ENCODE measurements around the gene AFAP1L2. TPM values are rescaled to one million over a fixed set of nuclear protein-coding genes. Genes with fewer than 3 reads are reported as not detected.

The AFAP1L2 gene
- total RNA-seq, 4 donors from 2014 or later = 28.4 to 86.6 (median 48.6) TPM

DNA sequence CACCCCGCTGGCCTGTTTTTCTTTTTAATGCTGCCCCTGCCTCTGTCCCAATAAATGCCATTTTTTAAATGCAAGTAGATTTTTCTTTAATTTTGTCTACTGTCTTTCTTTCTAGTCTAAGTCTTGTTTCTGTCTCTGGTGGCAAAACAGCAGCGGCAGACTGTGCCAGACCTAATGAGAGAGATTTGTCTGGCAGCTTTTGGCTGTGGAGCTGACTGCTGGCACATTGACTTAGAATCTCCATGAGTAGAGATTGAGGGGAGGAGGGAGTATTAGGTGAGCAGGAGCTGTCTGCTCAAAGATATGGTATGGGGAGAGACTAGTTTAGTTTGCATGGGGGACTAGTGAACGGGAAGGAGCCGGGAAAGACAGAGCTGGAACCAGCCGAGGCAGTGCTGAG is 152.2 kb downstream of the AFAP1L2 start:
- Histone ChIP-seq H3K4me3 (no peak overlapping the region), H3K27me3 (no peaks in the 10 kb centered on the region), H3K27ac (no peak overlapping the region), H3K9me3 (no peaks in the 10 kb centered on the region), H3K4me1 (no peaks in the 10 kb centered on the region), H3K36me3 (no peaks in the 10 kb centered on the region)
- no peak for TF ChIP-seq POLR2A (IDR thresholded peaks at IDR 0.05)
- TF ChIP-seq, protein P1, sequence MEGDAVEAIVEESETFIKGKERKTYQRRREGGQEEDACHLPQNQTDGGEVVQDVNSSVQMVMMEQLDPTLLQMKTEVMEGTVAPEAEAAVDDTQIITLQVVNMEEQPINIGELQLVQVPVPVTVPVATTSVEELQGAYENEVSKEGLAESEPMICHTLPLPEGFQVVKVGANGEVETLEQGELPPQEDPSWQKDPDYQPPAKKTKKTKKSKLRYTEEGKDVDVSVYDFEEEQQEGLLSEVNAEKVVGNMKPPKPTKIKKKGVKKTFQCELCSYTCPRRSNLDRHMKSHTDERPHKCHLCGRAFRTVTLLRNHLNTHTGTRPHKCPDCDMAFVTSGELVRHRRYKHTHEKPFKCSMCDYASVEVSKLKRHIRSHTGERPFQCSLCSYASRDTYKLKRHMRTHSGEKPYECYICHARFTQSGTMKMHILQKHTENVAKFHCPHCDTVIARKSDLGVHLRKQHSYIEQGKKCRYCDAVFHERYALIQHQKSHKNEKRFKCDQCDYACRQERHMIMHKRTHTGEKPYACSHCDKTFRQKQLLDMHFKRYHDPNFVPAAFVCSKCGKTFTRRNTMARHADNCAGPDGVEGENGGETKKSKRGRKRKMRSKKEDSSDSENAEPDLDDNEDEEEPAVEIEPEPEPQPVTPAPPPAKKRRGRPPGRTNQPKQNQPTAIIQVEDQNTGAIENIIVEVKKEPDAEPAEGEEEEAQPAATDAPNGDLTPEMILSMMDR (IDR thresholded peaks at IDR 0.05) = no peak
- DNase-seq = no peak
- intact Hi-C loops (cut with DNase I; ENCODE audit: low total_unique reads) = no loop called here

DNA sequence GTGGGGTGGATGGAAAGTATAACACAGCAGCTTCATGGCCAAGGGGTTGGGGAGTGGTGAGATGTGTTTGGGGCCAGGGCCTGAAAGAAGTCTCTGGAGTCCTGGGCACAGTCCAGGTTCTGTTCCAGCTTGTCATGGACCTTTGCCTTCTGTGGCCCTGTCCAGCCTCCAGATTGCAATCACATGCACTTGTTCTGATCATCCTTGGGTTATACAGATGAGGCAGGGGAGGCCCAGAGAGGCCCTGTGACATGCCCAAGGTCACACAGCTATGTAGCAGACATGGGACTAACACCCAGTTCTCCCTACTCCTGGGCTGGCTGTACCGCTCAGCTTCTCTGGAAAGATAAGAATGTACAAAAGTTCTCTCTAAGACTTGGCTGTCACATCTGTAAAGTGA is 153.6 kb downstream of the AFAP1L2 start:
- H3K27me3 ChIP-seq = no peaks in the 10 kb centered on the region
- no peaks in the 10 kb centered on the region for H3K4me1 ChIP-seq
- no peaks in the 10 kb centered on the region for H3K9me3 ChIP-seq
- TF ChIP-seq, protein P1 (IDR thresholded peaks at IDR 0.05) = no peak
- no peak for TF ChIP-seq POLR2A (IDR thresholded peaks at IDR 0.05)
- H3K4me3 ChIP-seq = no peak overlapping the region
- no peak overlapping the region for H3K27ac ChIP-seq
- no peak for DNase-seq
- intact Hi-C loops (cut with DNase I; ENCODE audit: low total_unique reads) = no loop called here
- no peaks in the 10 kb centered on the region for H3K36me3 ChIP-seq

DNA sequence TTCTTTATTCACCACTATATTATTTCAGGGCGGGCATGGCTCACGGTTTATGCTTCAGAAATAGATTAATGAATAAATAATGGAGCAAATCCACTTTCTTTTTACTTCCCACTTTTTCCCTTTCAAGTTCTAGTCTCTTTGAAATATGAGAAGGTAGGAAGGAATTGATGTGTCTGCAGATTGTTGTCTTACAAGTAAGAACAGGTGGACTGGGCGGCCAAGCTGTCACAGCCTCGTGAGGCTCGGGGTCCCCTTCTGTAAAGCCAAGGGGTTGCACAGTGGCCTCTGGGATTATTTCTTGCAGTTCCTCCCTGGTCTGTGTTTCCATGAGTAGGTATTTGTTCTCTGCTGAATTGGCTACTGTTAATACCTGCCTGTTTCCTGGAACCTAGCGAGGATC is 154.1 kb downstream of the AFAP1L2 start:
- H3K4me3 ChIP-seq = no peak overlapping the region
- H3K27me3 ChIP-seq = no peaks in the 10 kb centered on the region
- H3K27ac ChIP-seq = no peak overlapping the region
- H3K9me3 ChIP-seq = no peaks in the 10 kb centered on the region
- H3K4me1 ChIP-seq = no peaks in the 10 kb centered on the region
- no peak for DNase-seq
- intact Hi-C loops (cut with DNase I; ENCODE audit: low total_unique reads) = no loop called here
- TF ChIP-seq, protein P1 (IDR thresholded peaks at IDR 0.05) = no peak
- no peak for TF ChIP-seq POLR2A (IDR thresholded peaks at IDR 0.05)
- H3K36me3 ChIP-seq = no peaks in the 10 kb centered on the region

DNA sequence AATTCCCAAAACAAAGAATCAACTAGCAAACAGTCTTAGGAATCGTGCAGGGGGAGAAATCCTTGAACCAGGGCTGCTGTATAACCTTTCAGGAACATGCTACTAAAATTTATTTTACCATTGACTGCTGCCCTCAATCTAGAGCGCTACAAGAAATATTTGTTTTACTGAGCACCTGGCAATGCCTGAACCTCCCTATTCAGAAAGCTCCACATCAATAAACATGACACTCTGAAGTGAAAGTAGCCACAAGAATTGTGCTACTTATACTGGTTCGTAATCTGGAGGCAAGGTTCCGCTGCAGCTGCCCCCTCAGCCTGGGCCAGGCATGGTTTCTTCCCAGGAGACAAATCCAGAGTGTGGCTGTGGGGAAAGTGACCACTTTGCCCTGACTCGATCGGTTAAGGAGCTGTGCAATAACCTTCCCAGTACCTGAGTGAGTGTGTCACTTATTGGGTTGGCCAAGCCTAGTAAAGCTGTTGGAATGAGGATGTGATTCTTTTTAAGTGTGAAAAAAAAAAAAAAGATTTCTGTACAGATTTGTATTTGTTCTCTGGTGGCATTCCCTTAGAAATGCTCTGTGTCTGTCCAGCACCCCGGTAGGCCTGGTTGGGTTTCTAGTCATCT is 157.5 kb downstream of the AFAP1L2 start:
- no peaks in the 10 kb centered on the region for H3K36me3 ChIP-seq
- TF ChIP-seq, protein P1 (IDR thresholded peaks at IDR 0.05) = no peak
- no peak for TF ChIP-seq POLR2A (IDR thresholded peaks at IDR 0.05)
- no peak for DNase-seq

DNA sequence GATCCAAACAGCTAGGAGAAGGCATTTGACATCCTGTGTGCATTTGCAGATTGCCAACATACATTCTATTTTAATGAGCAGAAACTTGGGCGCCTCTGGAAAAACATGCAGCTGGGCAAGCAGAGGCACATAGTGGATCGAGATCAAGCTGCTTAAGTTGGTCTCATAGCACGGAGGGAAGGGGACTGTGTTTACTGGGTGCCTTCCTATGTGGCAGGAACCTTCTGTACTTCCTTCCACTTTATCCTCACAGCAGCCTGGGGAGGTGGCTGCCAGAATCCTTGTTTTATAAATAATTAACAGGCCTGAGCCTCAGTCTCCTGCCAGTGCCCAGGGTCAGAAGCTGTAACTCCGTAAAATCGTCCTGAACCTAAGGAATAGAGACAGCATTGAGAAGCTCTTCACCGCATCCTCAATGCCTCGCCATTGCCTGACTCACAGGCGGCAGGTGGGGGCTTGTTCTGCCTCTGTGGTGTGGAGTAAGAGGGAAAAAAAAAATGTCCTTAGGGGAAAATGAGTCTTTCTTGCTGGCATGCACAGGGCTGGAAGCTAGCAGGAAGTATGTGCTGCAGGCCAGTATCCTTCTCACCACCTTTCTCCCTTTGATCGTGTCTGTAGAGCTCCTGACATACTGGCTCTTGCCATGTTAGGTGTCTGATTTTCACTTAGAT is 159.0 kb downstream of the AFAP1L2 start:
- H3K4me3 ChIP-seq = no peak overlapping the region
- no peaks in the 10 kb centered on the region for H3K4me1 ChIP-seq
- TF ChIP-seq, protein P1 (IDR thresholded peaks at IDR 0.05) = no peak
- TF ChIP-seq POLR2A (IDR thresholded peaks at IDR 0.05) = no peak
- intact Hi-C loops (cut with DNase I; ENCODE audit: low total_unique reads) = no loop called here
- no peak for DNase-seq
- no peaks in the 10 kb centered on the region for H3K27me3 ChIP-seq
- H3K36me3 ChIP-seq = no peaks in the 10 kb centered on the region
- no peak overlapping the region for H3K27ac ChIP-seq
- no peaks in the 10 kb centered on the region for H3K9me3 ChIP-seq

More for the DNA sequence above, 157.5 kb downstream of the AFAP1L2 start:
- Histone ChIP-seq H3K4me1 (no peaks in the 10 kb centered on the region), H3K4me3 (no peak overlapping the region), H3K27me3 (no peaks in the 10 kb centered on the region), H3K27ac (no peak overlapping the region), H3K9me3 (no peaks in the 10 kb centered on the region)
- intact Hi-C loops (cut with DNase I; ENCODE audit: low total_unique reads) = no loop called here
